Glomerular visceral epithelial cell (primary cell): ENCODE measurements around the gene BAIAP2.
"Not testable (repeated sequence)": the region's sequence is repeated elsewhere in the genome, so short reads cannot be mapped to it uniquely, and the experiment has no call there.

ENCODE experiments used
- DNase-seq: peaks from one replicate; pipeline ENCODE4 v3.0.0-alpha.2; 2016; ENCODE audit errors: extremely low spot score

BAIAP2 gene

DNA sequence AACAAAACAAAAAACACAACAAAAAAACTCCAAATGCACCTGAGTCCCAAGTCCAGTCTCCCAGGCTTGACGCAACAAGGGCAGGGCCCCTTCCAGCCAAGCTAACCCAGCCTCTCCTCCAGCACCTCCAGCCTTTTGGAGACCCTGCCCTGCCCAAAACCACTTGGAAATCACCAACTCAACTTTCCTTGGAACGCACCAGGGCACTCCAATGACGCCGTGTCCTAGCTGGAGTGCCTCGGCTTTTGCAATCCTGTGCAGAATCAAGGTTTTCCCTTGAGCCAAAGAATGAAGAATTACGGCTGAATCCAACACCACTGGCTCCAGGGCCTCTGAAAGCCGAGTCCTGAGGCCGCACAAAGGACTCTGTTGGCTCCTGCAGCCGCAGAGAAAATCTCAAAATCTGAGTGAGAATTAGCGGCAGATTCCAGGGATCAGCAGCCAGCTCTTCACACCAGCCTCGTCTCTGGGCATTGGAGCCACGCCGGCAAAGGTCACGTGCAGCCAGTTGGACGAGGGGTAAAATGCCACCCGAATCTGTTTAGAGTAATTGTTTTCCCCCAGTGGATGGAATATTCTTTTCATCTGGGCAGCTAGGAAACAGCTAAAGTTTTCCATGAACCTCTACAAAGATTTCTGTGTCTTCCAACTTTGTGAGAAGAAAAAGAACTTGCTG lies 9.7 kb upstream of the BAIAP2 start:
- DNase-seq = no peak

DNA sequence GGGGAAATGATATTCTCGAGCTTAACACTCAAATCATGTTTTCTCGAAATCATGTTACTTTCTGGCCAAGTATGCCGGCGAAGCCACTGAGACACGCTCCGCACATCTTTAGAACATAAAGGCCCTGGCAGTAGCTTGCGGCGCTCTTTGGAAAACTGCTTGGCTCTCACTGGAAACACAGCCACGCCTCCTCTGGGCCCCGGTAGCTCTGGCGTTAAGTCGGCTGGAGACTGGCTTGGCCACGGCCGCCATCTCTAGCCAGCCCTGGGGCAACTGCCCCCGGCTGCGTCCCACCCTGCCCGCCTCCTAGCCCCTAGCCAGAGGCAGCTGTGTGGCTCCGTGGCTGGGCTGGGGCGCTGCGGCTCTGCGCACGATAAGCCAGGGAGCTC lies 9.2 kb upstream of the BAIAP2 start:
- DNase-seq = no peak

DNA sequence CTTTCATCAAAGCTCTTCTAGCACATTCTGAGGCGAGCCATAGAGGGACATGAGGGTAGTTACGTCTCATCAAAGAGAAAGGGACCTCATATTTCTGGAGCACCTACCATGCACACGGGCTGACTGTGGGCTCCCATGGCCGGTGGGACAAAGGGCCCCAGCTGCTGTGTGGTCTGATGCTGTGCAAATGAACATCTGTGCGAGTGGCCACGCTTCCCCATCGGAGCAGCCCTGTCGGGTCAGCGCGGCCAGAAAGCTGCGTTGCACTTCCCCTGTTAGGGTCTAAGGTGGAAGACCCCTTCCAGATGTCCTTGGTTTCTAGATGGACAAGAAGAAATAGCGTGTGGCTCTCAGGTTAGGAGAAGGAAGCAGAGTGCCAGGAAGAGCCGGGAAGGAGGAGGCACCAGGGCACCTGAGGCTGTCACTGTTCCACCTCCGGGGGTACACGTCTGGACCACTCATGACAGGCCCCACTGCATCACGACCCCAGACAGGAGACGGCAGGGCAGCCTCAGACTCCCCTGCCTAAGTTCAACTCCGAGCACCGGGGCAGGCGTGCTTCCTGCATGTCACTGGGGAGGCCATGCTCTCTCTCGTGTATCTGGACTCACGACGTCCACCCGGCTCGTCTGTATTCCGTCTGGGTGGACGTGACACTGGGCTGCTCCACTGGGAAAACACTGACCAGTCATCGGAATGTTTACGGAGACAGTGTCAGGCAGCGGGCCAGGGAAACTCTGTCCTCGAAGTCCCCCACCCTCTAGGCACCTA lies 8.5 kb upstream of the BAIAP2 start:
- no peak for DNase-seq

DNA sequence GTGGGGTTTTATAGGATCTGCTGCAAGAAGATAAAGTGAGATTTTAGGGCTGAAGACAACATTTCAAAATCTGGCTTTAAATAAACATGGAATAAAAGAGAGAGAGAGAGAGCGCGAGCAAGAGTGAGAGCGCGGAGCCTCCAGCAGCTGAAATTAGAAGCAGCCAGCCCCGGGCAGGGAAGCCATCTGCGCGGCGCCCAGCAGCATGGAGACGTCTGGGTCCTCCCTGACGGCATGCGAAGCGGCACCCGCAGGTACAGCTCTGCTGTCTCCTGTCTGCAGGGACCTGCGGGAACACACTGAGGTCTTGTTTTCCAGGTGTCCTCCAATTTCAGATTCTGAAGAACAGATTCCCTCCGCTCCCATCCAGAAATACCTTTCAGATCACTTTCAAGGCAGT lies 7.9 kb upstream of the BAIAP2 start:
- no peak for DNase-seq

DNA sequence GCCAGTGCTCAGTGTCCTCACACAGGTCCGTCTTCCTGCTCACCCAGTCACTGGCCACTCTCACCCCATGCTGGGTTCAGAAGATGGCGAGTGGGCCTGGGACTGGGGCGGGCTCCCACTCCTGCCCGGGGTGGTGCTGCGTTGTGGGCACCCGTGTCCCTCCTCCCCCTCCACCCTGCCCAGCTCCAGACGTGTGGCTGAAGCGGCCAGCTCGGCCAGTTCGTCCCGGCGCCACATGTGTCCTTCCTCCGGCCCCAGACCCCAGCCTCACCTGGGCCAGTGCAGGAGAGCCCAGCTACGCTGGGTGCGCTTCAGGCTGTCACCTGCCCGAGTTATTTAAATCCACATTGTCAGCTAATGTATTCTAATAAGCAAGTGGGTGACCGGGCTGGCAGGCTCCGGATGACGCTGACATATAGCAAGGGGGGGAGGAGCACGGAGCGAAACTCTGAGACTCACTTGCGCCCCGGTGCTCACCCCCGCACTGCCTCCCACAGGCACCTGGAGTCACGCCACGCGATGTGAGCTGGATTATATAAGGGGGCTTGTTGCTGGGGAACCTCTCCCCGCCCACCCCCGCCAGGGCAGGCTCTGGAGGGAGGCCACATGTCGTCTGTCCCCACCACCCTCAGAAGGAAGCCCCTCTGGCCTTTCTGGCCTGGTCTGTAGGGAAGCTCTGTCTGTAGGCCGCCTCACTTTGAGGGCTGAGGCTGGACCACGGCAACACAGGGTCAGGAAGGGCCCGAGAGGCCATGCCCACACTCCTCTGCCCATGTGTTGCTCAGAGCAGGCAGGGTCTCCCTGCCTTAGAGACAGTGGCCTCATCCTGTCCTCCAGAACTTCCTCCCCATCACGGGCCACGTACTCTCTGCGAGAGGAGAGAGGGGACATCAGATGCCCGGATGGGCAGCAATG lies 7.1 kb upstream of the BAIAP2 start:
- no peak for DNase-seq

DNA sequence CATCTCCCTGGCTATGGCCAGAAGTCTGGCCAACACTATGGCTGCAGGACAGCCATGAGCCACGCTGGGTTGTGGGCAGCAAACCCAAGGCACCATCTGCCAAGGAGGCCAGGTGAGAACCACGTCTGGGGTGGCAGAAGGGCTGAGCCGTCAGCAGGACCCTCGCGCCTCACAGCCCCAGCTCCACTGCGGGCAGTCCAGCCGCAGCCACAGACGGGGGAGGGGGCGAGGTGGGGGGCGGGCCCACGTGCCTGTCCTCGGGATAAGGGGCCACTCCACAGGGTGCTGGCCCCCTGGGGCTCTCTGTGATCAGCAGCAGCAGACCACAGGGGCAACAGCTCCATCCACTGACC lies 6.5 kb upstream of the BAIAP2 start:
- DNase-seq = no peak

DNA sequence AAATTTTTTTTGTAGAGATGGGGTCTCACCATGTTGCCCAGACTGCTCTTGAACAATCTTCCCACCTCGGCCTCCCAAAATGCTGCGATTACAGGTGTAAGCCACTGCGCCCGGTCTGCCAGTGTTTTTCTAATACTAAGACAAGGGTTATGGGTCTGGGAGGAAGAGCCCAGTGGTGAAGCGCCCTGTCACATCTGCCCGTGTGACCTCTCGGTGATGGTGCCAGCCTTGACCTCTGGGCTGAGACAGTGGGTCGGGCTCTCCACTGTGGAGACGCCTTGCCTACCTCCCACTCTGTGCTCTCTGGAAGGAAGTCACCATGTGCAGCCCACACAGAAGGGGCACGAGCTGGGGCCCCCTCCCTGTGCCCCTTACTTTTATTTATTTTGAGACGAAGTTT lies 5.1 kb upstream of the BAIAP2 start:
- no peak for DNase-seq

DNA sequence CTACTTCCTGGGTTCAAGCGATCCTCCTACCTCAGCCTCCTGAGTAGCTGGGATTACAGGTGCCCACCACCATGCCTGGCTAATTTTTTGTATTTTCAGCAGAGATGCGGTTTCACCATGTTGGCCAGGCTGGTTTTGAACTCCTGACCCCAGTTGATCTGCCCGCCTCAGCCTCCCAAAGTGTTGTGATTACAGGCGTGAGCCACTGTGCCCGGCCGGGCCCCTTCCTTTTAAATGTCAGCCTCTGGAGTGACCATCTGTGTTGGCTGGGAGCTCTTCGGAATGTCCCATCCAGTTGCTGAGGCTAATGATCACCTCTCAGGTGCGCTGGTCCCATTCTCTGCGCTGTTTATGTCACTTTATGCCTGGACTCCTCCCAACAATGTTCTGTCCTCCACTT lies 4.6 kb upstream of the BAIAP2 start:
- not testable (repeated sequence) for DNase-seq

DNA sequence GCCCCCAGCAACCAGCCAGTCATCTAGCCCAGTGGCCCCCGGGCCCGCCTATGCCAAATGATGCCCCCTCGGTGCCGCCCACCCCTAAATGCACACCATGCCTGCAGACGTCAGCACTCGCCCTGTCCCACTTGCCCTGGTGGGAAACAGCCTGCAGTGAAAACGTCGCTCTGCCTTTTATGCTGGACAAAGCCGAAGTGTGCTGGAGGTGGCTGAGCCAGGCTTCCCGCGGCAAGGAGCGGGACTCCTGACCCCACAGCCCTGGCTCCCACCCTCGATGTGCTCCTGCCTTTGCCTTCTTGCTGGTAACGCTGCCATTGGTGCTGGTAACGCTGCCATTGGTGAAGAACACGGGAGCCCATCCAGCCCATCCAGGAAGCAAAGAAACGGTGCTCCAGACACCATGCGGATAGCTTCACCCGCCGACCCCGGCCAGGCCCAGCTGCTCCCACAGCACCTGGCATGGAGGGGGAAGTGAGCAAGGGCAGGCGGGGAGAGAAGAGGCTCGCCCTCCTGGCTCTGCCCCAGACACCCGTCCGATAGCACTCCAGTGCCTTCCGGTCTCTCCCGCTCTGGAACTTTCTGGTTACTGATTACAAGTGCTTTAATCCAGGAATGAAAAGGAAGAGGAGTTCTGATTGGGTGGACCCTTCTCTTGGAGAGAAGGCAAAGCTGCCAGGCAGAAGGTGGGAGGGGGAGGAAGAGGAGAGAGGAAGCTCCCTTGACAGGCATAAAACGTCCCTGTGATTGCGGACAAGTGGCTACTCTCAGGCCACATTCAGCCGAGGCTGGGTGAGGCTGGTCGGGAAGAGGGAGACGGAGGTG lies 4.0 kb upstream of the BAIAP2 start:
- DNase-seq = peak; percentile 89

DNA sequence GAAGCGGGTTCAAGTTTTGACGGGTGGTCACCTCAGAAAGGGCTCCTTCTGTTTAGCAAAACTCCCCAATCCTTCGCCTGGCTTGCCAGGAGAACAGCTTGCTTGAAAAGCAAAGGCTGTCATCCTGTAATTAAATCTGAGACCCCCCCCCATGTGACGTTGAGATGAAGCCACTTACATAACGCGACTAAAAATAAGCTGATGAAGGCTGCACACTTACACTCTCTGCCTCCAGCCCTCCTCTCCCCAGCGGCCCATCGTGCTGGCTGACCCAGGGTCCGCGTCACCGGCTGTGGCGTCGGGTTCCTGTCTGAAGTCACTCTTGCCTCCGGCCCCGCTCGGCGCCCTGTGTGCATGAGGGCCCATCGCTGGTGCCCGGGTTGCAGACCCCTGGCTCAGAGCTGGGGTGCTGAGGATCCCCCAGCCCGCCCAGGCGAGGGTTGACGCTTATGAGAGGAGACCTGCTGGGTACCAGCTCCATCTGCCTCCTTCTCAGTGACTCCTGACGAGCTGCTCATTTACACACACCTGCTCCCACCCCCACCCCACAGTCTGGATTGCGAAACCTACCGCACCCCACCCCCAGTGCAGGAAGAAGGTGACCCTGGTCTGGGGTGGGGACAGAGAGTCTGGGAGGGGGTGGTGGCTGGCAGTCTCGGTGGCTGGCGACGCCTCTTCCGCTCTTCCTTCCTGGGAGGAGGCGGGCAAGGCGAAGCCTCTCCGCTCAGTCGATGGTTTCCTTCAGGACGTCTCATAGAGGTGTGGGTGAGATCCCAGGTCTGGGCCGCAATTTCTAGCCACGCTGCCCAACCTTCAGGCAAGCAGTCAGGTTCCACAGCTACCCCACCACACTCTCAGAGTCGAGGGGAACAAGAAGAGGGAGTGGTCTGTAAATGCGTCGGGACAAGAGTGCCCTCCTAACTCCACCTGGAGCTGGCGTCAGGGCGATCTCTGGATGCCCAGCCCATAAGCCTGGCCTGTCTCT lies 3.1 kb upstream of the BAIAP2 start:
- DNase-seq = no peak

DNA sequence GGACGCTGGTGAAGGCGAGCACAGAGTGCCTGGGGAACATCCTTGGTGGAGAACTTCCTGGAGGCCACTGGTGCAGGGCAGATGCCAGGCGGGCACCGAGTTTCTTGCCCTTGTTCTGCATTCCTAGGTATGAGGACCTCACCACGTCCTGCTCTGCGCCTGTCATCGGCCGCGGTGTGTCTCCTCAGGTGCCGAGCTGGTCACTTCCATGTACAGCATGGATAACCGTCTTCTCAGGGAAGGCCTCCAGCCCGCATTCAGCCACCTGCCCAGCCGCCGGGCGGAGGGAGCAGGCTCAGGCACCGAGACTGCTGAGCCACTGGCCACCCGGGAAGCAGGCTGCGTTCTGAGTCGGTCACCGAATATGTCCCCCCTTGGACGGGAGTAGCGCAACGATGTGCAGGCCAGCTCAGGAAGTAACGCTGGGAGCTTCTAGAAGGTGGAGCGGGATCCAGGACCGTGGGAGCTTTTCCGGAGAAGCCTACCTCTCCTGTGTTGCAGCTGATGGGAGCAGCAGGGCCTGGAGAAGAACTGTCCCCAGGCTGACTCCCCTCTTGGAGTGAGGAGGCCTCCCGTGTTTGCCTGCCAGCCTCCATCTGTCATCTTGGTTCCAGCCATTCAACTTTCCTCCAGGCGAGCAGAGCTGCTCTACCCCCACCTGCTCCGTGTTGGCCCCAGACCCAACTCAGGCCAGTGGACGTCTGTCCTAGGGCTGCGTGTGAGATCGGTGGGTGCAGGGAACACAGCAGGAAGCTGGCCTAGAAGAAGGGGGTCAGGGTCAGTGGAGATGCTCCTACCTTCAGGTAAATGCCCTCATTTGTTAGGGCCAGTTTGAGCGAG lies 2.1 kb upstream of the BAIAP2 start:
- no peak for DNase-seq

DNA sequence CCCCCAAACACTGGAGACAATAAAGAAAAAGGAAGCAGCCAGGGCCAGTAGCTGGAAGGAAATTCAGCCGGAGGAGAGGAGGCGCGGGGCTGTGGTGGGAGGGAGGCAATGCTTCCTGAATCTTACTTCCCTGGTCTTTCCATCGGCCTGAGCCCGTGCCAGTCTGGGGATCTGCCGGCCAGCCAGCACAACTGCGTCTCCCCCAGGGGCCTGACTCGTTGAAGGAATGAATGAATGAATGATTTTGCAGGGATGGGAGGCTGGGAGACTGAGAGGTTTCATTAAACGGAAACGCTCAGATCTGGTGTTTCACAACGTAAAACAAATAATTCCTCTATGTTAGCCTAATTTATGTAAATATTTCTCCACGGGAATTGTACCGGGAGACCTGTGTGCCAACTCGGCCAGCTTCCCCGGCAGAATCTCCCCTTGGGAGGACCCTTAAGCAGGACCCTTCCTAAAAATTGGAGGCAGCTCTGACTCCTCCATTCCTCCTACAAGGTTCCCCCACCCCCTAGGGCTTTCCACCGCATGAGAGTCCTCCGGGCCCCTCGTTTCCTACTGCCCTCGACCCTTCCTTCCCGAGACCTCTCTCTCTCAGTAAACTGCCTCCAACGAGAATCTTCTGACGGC lies 1.3 kb upstream of the BAIAP2 start:
- DNase-seq = no peak

DNA sequence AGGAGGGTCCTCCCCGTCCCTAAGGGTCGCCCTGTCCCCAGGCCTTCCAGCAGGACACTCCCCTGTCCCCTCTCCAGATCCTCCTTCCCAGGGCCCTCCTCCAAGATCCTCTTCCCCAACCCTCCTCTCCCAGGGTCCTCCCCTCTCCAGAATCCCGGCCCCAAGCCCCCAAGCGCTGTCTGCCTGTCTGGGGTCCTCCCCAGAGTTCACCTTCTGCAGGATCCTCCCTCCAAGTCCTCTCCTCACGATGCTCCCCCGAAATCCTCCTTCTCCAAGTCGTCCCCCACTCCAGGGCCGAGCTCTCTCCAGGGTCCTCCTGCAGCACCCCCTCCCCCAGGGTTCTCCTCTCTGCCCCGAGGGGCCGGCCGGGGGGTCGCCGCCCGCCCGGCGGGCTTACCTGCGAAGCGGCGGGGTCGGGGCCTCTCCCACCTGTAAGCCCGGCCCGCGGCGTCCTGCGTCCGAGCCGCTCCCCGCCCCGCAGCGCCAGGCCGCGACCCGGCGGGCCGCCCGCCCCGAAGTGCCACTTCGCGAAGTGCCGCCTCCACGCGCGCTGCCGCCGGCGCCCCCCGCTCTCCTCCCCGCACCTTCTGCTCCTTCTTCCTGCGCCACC lies 678 bp upstream of the BAIAP2 start:
- DNase-seq = no peak

DNA sequence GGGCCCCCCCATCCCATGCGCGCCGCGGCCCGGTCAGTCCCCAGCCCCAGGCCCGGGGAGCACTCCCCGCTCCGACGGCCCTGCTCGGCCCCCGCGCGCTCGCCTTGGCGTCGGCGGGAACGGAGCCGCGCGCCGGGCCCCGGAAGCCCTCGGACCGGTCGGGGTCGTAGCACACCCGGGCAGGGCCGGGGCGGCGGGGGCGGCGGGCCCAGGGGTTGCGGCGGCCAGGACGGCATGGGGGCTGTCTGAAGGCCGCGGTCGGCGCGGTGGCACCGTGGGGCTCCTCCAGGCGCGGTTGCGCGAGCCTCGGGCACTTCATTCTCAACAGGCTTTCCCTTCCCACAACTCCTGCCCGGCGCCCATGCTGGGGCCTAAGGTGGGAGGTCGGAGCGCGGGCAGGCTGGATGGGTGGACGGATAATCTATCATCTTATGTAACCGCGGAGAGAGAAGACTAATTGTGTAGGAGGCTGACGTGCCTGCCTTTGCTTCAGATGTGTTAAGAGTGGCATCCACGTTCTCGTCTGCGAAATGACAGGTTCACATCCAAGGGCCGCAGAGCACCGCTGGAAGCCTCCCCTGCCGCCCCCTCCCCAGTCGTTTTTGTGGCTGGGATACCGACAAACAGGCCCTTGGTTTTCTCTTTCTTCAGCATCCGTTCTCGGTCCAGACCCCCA lies 708 bp downstream of the BAIAP2 start:
- peak; percentile 39 for DNase-seq

DNA sequence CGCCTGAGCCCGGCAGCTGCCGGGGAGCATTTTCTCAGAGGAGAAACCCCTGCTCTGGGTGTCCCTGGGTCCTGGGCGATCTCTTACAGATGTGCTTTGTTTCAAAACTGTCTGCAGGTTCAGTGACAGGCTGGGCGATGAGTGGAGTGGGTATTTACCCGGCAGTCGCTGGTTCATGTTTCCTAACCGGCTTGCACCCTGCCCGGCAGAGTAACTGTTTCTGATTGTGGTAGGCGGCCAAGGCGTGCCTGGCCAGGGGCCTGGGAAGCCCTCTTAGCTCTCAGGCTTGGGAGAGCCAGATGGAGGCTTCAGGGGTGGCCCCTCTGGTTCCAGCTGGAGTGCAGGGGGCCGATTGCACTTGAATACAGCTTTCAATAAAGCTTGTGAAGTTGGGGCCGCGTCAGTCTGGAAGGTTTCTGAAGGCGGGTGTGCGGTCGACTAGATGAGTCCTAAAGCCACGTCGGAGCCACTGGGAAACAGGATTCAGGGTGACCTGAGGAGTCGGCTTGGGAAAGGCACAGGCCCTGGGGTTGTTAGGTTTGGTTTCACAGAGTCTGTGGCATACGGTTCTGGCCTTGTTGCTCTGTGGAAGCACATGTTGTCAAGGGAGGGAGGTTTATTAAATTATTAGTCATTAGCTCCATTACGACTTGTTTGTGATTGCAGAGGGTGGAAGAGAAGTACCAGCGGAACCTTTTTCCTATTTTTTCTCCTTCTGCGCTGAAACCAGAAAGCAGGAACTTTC lies 1.4 kb downstream of the BAIAP2 start:
- DNase-seq = peak; percentile 30

DNA sequence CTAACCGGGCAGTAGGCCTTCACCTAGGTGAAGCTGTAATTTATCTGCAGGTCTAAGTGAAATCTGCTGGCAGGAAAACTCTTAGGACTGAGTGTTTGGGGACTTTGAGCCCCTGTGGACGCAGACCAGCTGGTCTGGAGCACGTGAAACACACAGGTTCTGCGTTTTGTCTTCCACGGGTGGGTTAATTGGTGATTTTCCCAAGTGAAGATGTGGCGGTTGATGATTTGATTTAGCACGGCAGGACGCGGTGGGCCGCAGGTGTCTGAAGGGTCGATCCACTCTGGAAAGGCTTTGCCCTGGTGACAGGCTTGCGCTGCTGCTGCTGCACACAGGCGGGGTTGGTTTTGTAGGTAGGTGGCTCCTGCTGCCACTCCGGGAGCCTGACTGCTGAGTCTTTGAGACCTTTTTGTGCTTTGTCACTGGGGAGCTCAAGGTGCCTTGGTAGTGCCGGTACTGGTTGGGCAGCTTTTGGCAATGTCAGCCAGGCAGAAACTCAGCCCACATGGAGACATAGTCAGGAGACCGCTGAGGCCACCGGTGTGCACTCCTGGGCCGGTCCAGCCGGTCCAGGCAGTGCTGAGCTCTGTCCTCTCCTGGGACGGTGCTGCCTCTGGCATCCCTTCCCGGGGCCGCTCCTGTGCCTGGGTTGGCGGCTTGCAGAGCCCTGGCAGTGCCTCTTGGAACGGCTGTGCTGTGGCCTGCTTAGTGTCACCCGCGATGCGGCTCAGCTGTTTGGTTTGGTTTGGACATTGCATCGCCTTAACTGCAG lies 2.3 kb downstream of the BAIAP2 start:
- no peak for DNase-seq
